ENCODE data around the gene NXPH3. TPM values are rescaled to one million over a fixed set of nuclear protein-coding genes. Genes with fewer than 3 reads are reported as not detected.

NXPH3 gene
- total and polyA plus RNA-seq, 2 donors (not counting 3 experiments of a cell fraction or from before 2014, with no cell fraction given) = 1.7 to 2.0 TPM

GRCh38 chr17:49610883-49611584, 35.4 kb downstream of the NXPH3 start:
- Histone ChIP-seq H3K36me3 (ENCODE audit: control insufficient read depth in 2 of 2, extremely low read depth in 1 of 2, insufficient read depth in 2 of 2, low read length in 2 of 2) (peaks cover 11 to 13% of the 10 kb centered on the region in 2 experiments), H3K27ac (ENCODE audit: insufficient read depth, low read depth, low read length) (no peak overlapping the region), H2AFZ (ENCODE audit: low read depth, low read length) (no peak overlapping the region), H3K27me3 (ENCODE audit: control insufficient read depth in 2 of 2, insufficient read depth in 2 of 2, low read length in 2 of 2) (no peaks in the 10 kb centered on the region), H3K9ac (replicated peaks; ENCODE audit: extremely low read depth, insufficient read depth, low read length) (no peak overlapping the region), H4K20me1 (replicated peaks; ENCODE audit: control insufficient read depth, extremely low read depth, insufficient read depth, low read length) (no peaks in the 10 kb centered on the region), H3K4me1 (ENCODE audit: control insufficient read depth, extremely low read depth, insufficient read depth, low read length) (no peaks in the 10 kb centered on the region), H3K9me1 (replicated peaks; ENCODE audit: control insufficient read depth, extremely low read depth, insufficient read depth, low read length) (no peaks in the 10 kb centered on the region), H3K79me2 (ENCODE audit: control insufficient read depth, insufficient read depth, low read length) (no peaks in the 10 kb centered on the region), H3K9me3 (replicated peaks; ENCODE audit: control insufficient read depth, insufficient read depth, low read length) (no peaks in the 10 kb centered on the region), H3K4me3 (replicated peaks in 1 of 3; ENCODE audit: insufficient read depth in 1 of 3, low read depth in 1 of 3, low read length in 3 of 3) (no peak overlapping the region), H3K4me2 (ENCODE audit: insufficient read depth, low read length) (no peak overlapping the region)
- dilution Hi-C loops (cut with MboI; ENCODE audit: extremely low pct_ligation_motif_present, low sequenced_read_pairs) (no loop called here), intact Hi-C loops (cut with micrococcal nuclease) (no loop called here)
- DNase-seq (ENCODE audit: low read depth, low spot score) = no peak
- POLR2A ChIA-PET = no interaction called here
- BruUV-seq (replicated peaks) = no TSS peak
- CTCF ChIA-PET = interaction anchor here (0.7 kb wide), 1 partner anchor 10 kb away, joined by 3 read pairs; no protein-coding TSS in a partner anchor
- no peak for FAIRE-seq
- TF ChIP-seq CTCF (IDR thresholded peaks at IDR 0.05; ENCODE audit: extremely low read depth in 1 of 2, insufficient read depth in 1 of 2, low read depth in 1 of 2, low read length in 2 of 2) (no peak), MAX (IDR thresholded peaks at IDR 0.05; ENCODE audit: insufficient read depth, insufficient read length) (no peak), GATA2 (IDR thresholded peaks at IDR 0.05; ENCODE audit: insufficient read depth, insufficient read length, low read depth, low read length) (no peak), MYC (IDR thresholded peaks at IDR 0.05; ENCODE audit: low read depth, low read length) (no peak), POLR2A (IDR thresholded peaks at IDR 0.05; ENCODE audit: low read depth, low read length) (no peak), EZH2 (IDR thresholded peaks at IDR 0.05; ENCODE audit: borderline replicate concordance, low read depth, low read length, severe bottlenecking) (no peak), FOS (IDR thresholded peaks at IDR 0.05; ENCODE audit: borderline replicate concordance, insufficient read depth, low read length) (no peak), POLR2AphosphoS5 (IDR thresholded peaks at IDR 0.05; ENCODE audit: insufficient read depth, low read depth, low read length) (no peak), JUN (IDR thresholded peaks at IDR 0.05; ENCODE audit: borderline replicate concordance, insufficient read depth, insufficient read length, low read depth) (no peak)

Data from endothelial cell of umbilical vein (primary cell).